Measurements from ENCODE around the gene DHRS12.

Gene DHRS12

DNA sequence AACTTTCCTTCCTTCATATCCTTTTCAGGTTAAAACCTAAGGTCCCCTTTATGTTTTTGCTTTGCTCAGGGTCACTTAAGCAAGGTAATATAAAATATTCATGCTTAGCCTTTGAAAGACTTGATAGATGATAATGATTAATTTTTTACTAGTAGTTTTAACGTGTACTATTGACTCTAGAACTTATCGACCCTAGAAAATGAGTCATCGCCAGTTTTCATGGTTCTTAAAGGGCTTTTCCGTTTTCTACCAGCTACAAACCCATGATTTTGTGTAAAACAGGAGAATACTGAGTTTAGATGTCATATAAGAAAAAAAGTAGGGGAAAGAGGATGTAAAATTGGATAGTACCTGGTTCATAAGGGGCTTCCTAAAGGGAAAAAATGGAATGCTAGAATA lies 75.7 kb downstream of the DHRS12 start:
- no peak for DNase-seq (ENCODE audit: low read depth in 2 of 2)

DNA sequence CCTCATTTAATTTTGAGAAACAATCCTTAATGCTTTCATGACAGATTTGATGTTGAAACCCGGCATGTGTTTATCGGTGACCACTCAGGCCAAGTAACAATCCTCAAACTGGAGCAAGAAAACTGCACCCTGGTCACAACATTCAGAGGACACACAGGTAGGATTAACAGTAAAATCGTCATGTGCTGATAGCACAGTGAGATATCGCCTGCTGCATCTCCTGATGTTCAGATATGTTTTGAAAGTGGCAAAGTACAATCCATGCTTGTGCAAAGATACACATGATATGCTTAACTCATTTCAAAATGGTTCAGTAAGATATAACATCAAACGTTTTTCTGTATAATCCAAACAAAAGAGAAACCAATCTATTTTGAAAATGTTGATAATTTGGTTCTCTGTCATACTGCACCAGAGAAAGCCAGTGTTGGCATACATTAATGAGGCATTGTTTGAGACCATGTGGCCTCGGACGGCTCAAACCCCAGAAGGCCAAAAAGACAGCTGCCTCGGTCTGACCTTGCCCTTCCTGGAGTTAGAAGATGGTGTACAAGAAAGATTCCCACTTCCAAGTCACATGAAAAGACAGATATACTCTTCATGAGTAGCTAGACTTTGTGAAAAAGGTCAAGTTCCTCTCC lies 76.2 kb downstream of the DHRS12 start:
- DNase-seq (ENCODE audit: low read depth in 2 of 2): no peak

DNA sequence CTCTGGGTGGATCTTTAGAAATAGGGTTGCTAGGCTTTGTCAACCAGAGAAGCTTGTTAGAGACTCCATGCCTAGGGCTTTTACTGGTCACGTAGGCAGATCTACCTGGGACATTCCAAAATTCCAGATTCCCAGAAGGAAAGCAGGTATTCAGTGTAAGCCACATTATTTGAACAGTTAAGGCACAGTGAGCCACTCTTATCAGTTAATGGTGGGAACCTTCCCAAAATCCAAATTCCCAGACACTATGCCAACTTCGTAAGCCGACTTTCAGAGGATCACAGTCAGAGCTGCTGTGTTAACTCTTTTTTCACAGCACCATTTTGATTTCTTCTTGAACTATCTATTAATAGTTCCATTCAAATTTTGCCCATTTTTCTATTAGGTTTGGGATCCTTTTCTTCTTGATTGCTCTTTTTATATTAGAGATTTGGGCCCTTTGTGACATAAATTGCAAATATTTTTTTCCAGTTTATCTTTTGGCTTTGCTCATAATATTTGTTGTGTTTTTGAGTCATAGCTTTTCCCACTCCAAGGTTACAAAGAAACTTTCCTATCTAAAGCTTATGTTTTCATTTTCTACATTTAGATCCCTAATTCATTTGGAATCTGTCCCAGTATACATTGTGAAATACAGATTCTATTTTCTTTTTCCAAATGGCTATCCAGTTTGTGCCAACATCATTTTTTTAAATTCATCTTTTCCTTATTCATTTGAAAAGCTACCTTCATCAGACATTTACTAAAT lies 77.3 kb downstream of the DHRS12 start:
- DNase-seq (ENCODE audit: low read depth in 2 of 2): no peak

DNA sequence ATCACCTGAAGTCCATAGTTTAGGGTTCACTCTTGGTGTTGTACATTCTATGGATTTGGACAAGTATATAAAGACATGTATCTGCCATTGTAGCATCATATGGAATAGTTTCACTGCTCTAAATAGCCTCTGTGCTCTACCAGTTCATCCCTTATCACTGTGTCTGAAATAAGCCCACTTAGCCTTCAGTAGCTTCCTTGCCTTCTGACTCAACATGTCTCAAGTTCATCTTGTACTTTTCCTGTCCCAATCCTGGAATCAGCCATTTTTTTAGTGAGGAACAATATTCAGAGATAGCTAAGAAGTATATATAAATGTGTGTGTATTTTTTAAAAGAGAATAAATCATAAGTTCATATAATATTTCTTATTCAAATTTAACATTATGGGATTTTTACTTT lies 79.2 kb downstream of the DHRS12 start:
- no peak for DNase-seq (ENCODE audit: low read depth in 2 of 2)

DNA sequence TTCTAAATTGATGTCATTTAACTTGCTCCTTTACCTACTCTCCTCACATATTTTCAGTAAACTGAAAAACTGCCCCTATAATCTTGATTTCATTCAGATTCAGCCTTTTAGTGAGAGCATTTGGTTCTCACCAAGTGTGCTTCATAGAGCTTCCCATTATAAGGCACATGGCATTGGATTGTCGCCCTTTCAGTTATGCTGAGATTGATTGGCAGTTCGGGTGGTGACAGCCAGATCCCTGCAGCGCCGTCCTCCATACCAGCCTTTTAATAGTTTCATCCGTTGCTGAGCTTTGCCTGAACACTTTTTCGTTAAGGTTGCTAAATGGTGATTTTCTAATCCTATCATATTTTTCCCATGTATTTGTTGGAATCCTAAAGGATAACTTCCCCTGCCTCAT lies 80.4 kb downstream of the DHRS12 start:
- DNase-seq (ENCODE audit: low read depth in 2 of 2): no peak

DNA sequence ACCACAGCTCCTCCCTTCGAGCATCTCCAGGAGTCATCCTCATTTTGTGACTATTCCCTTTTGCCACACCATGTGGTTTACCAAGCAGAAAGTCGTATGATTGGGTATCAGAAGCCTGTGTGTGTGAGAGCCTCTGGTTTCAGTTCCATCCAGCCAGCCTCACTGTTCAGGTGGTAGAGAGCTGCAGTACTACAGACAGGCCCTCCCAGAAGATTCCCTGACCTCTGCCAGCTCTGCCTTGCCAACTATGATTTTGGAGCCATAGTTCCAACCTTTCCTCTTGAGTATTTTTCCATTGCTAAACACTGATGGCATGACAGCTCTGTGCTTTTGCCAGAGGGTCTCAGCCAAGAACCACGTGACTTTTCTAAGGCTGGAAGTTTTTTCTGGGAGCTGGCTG lies 82.5 kb downstream of the DHRS12 start:
- DNase-seq (ENCODE audit: low read depth in 2 of 2): no peak

DNA sequence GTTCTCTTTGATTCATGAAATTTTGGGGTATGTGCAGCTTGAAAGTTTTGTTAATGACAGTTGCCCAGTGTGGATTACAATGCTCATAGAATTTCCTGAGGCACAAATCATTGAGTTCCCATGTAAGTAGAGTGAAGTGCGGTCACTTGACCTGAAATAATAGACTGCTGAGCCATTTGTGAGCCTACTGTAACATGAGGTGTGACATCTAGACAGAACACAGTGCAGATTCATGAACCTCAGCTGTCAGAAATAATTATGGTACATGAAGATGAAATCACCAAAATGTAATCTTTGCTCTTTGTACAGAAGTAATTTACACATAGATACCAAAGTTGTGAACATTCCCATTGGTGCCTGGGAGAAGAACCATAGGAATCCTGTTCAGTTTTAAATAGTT lies 84.6 kb downstream of the DHRS12 start:
- no peak for DNase-seq (ENCODE audit: low read depth in 2 of 2)

Data from stimulated activated CD4-positive, alpha-beta T cell treated with anti-CD3 and anti-CD28 coated beads, Interleukin-12 subunit alpha, Interleukin-12 subunit beta, amount 100 ng/mL, for 24 hours (primary cell).